GM10248 (cell line): ENCODE measurements around the gene ADAMTSL5.
"Not testable (repeated sequence)": the region's sequence is repeated elsewhere in the genome, so short reads cannot be mapped to it uniquely, and the experiment has no call there.

Experiments used
- CTCF ChIA-PET: fragments of 300-600 bp; sonication (Branson Sonifier 250); formaldehyde crosslinking; extraction: SDS; loops from one replicate; lab custom pipeline; 2021; ENCODE audit warnings: antibody characterized with exemption; lab: Yijun Ruan, JAX
- POLR2A ChIA-PET: fragments of 350-650 bp; sonication (Branson Sonifier 250); formaldehyde crosslinking; extraction: SDS; loops from one replicate; lab custom pipeline; 2020; ENCODE audit warnings: antibody characterized with exemption; lab: Yijun Ruan, JAX
- DNase-seq: peaks from one replicate; pipeline ENCODE4 v3.0.0; 2012; ENCODE audit errors: extremely low spot score
- CTCF ChIP-seq: IDR thresholded peaks from 2 replicates; pipeline ENCODE4 v1.5.1; 2012; ENCODE audit warnings: mild to moderate bottlenecking, low read depth; ENCODE audit errors: extremely low read depth, missing control alignments, control extremely low read depth

ADAMTSL5 gene

GRCh38 chr19:1540365-1540925 is 27.6 kb upstream of the ADAMTSL5 start:
- no peak for TF ChIP-seq CTCF
- POLR2A ChIA-PET: no interaction called here
- no peak for DNase-seq
- CTCF ChIA-PET: no interaction called here

- CTCF ChIA-PET, POLR2A ChIA-PET, DNase-seq: not testable (repeated sequence)
Observed at GRCh38 chr19:1539749-1540148, 26.9 kb upstream of the ADAMTSL5 start.

GRCh38 chr19:1538978-1539377 is 26.2 kb upstream of the ADAMTSL5 start:
- DNase-seq: no peak
- ChIA-PET POLR2A (no interaction called here), CTCF (interaction anchor here (0.7 kb wide), 1 partner anchor 38 kb away, joined by 3 read pairs; no protein-coding TSS in a partner anchor)
- no peak for TF ChIP-seq CTCF

- ChIA-PET POLR2A (interaction anchor here (0.6 kb wide), 1 partner anchor 9 kb away, joined by 3 read pairs; no protein-coding TSS in a partner anchor), CTCF (interaction anchor here (1.4 kb wide), 1 partner anchor 11 kb away, joined by 9 read pairs; no protein-coding TSS in a partner anchor)
- DNase-seq: not testable (repeated sequence)
Observed at GRCh38 chr19:1535699-1536098, 22.9 kb upstream of the ADAMTSL5 start.

- no peak for TF ChIP-seq CTCF
- DNase-seq: no peak
- CTCF ChIA-PET: interaction anchor here (1.4 kb wide), 2 partner anchors 11 to 233 kb away, joined by 3 to 9 read pairs; no protein-coding TSS in a partner anchor
- POLR2A ChIA-PET: no interaction called here
Observed at GRCh38 chr19:1534972-1535371, 22.2 kb upstream of the ADAMTSL5 start.

GRCh38 chr19:1533510-1534150 is 20.8 kb upstream of the ADAMTSL5 start:
- ChIA-PET CTCF (interaction anchor here (1.4 kb wide), 2 partner anchors 13 to 235 kb away, joined by 3 to 4 read pairs; no protein-coding TSS in a partner anchor), POLR2A (no interaction called here)
- no peak for TF ChIP-seq CTCF
- DNase-seq: no peak

- ChIA-PET CTCF (no interaction called here), POLR2A (no interaction called here)
- DNase-seq: no peak
- no peak for TF ChIP-seq CTCF
Observed at GRCh38 chr19:1532003-1532402, 19.2 kb upstream of the ADAMTSL5 start.
